HepG2 (cell line): ENCODE measurements around the gene FOSB. TPM values are rescaled to one million over a fixed set of nuclear protein-coding genes. Genes with fewer than 3 reads are reported as not detected.

ENCODE experiments used
- ATAC-seq: fragments of 200-7000 bp; cut with Tn5 transposase; 3 replicates; pipeline ENCODE4 v1.9.1; 2020; ENCODE audit warnings: mild to moderate bottlenecking, moderate library complexity
- BruUV-seq: library from RNA; stranded (reverse); fragments of 400-500 nt; replicated peaks from 2 replicates; lab custom pipeline; 2021; lab: Mats Ljungman, UMichigan
- CTCF ChIA-PET: fragments of 300-600 bp; formaldehyde crosslinking; extraction: SDS; loops from one replicate; lab custom pipeline; 2021; ENCODE audit warnings: low total read pairs, inconsistent platforms, low intra/inter-chr PET ratio; lab: Yijun Ruan, JAX
- POLR2A ChIA-PET: fragments of 350-600 bp; sonication (Branson Sonifier 250); formaldehyde crosslinking; loops from one replicate; lab custom pipeline; 2020; ENCODE audit warnings: antibody characterized with exemption, inconsistent platforms; lab: Yijun Ruan, JAX
- DNase-seq: peaks from one replicate; pipeline ENCODE4 v3.0.0-alpha.2; 2015; ENCODE audit warnings: low spot score
- FAIRE-seq: peaks from 3 replicates; lab custom pipeline; 2011; peaks lifted over from hg19 to GRCh38; lab: Jason Lieb, UNC
- H2AFZ ChIP-seq: one replicate; pipeline ENCODE4 v1.6.1; 2011; ENCODE audit warnings: low read length, inconsistent platforms
- H3K27ac ChIP-seq: fragments of 300-600 bp; 3 replicates; pipeline ENCODE4 v1.8.0; 2011; ENCODE audit warnings: mixed run types, mild to moderate bottlenecking, mixed read lengths, low read length, inconsistent platforms; ENCODE audit not compliant: insufficient read depth; ENCODE audit errors: extremely low read length
- H3K27me3 ChIP-seq, 2 experiments: fragments of 200-600 bp in 1 of 2; 2 replicates in 1 of 2; 3 replicates in 1 of 2; pipeline versions ENCODE4 v1.6.0 to v1.8.0; 2011; ENCODE audit warnings: low read length in 2 of 2, mild to moderate bottlenecking in 2 of 2, moderate library complexity in 2 of 2, inconsistent platforms in 1 of 2; ENCODE audit not compliant: insufficient read depth in 2 of 2, control insufficient read depth in 1 of 2
- H3K36me3 ChIP-seq, 2 experiments: fragments of 200-600 bp in 1 of 2; replicated peaks in 1 of 2; 2 replicates in 1 of 2; 3 replicates in 1 of 2; pipeline versions ENCODE4 v1.5.1 to v1.8.0; 2011; ENCODE audit warnings: low read length in 2 of 2, inconsistent platforms in 1 of 2; ENCODE audit not compliant: insufficient read depth in 2 of 2, control insufficient read depth in 1 of 2
- H3K4me1 ChIP-seq: 2 replicates; pipeline ENCODE4 v1.5.1; 2012; ENCODE audit warnings: low read length, inconsistent platforms; ENCODE audit not compliant: insufficient read depth
- H3K4me2 ChIP-seq: 2 replicates; pipeline ENCODE4 v1.6.0; 2011; ENCODE audit warnings: low read depth, low read length, inconsistent platforms
- H3K4me3 ChIP-seq, 3 experiments: fragments of 200-600 bp in 1 of 3; sonication (generic), shearing (Covaris generic) in 1 of 3; replicated peaks in 1 of 3; 2 replicates each; pipeline ENCODE4 v1.5.1; 2011 to 2016; ENCODE audit warnings: low read length in 3 of 3, inconsistent platforms in 2 of 3, low read depth in 2 of 3, mild to moderate bottlenecking in 2 of 3, control low read depth in 1 of 3, mixed read lengths in 1 of 3; ENCODE audit not compliant: insufficient read depth in 1 of 3
- H3K79me2 ChIP-seq: one replicate; pipeline ENCODE4 v1.6.1; 2011; ENCODE audit warnings: low read length, inconsistent platforms; ENCODE audit not compliant: insufficient read depth
- H3K9ac ChIP-seq: 2 replicates; pipeline ENCODE4 v1.6.0; 2011; ENCODE audit warnings: mild to moderate bottlenecking, low read depth, low read length, inconsistent platforms; ENCODE audit not compliant: insufficient read depth
- H3K9me3 ChIP-seq: 2 replicates; pipeline ENCODE4 v1.5.1; 2012; ENCODE audit warnings: mild to moderate bottlenecking, low read length
- H4K20me1 ChIP-seq: 2 replicates; pipeline ENCODE4 v1.6.0; 2011; ENCODE audit warnings: inconsistent platforms, mild to moderate bottlenecking, low read length, moderate library complexity; ENCODE audit not compliant: insufficient read depth
- CHD4 ChIP-seq: fragments of 200-600 bp; sonication (generic); IDR thresholded peaks from 2 replicates; pipeline ENCODE4 v1.7.0; 2017; ENCODE audit warnings: mild to moderate bottlenecking, low read length, borderline replicate concordance
- KDM6A ChIP-seq: IDR thresholded peaks from 2 replicates; pipeline ENCODE4 v1.6.1; 2016; ENCODE audit warnings: low read depth
- KLF16 ChIP-seq, 2 experiments: sonication (generic) in 1 of 2; formaldehyde crosslinking in 1 of 2; IDR thresholded peaks; 2 replicates each; pipeline versions ENCODE4 v1.6.1 to v1.8.0; 2016 to 2023; ENCODE audit warnings: missing genetic modification reagents in 2 of 2, missing compliant biosample characterization in 1 of 2
- MED1 ChIP-seq: sonication (generic); formaldehyde crosslinking; IDR thresholded peaks from 2 replicates; pipeline ENCODE4 v1.4.0; 2020; ENCODE audit warnings: missing genetic modification reagents
- RAD51 ChIP-seq: fragments of 450-650 bp; IDR thresholded peaks from 2 replicates; pipeline ENCODE4 v1.6.1; 2016; ENCODE audit warnings: borderline replicate concordance
- THAP11 ChIP-seq: IDR thresholded peaks from 2 replicates; pipeline ENCODE4 v1.6.1; 2016; ENCODE audit warnings: missing biosample characterization, missing genetic modification reagents
- ZFX ChIP-seq: sonication (generic); formaldehyde crosslinking; IDR thresholded peaks from 2 replicates; pipeline ENCODE4 v1.4.0; 2020; ENCODE audit warnings: mild to moderate bottlenecking, low read depth, missing genetic modification reagents, moderate library complexity
- ZNF343 ChIP-seq: sonication (generic); formaldehyde crosslinking; IDR thresholded peaks from 2 replicates; pipeline ENCODE4 v1.4.0; 2020; ENCODE audit warnings: mild to moderate bottlenecking, missing genetic modification reagents
- ZNF383 ChIP-seq: sonication (generic); formaldehyde crosslinking; IDR thresholded peaks from 2 replicates; pipeline ENCODE4 v1.4.0; 2020; ENCODE audit warnings: missing genetic modification reagents, mild to moderate bottlenecking, borderline replicate concordance
- ZNF484 ChIP-seq: sonication (generic); formaldehyde crosslinking; IDR thresholded peaks from 2 replicates; pipeline ENCODE4 v1.5.1; 2020; ENCODE audit warnings: mild to moderate bottlenecking, low read depth, missing genetic modification reagents, borderline replicate concordance
- ZNF570 ChIP-seq: sonication (generic); formaldehyde crosslinking; IDR thresholded peaks from 2 replicates; pipeline ENCODE4 v1.4.0; 2020; ENCODE audit warnings: mild to moderate bottlenecking, missing genetic modification reagents, borderline replicate concordance
- ZNF841 ChIP-seq: sonication (generic); formaldehyde crosslinking; IDR thresholded peaks from 2 replicates; pipeline ENCODE4 v1.8.1; 2023; ENCODE audit warnings: missing genetic modification reagents, borderline replicate concordance
- ZSCAN29 ChIP-seq: sonication (generic); formaldehyde crosslinking; conservative IDR thresholded peaks from 2 replicates; pipeline ENCODE4 v1.4.0; 2020; ENCODE audit warnings: mild to moderate bottlenecking, missing genetic modification reagents
- WGBS: methylation state at CpG from one replicate; pipeline ENCODE4 v1.1.6; 2017; ENCODE audit warnings: low lambda C conversion rate; 5-methylcytosine and 5-hydroxymethylcytosine counted together
- in situ Hi-C: cut with HindIII; loops from 2 replicates; pipeline ENCODE4 v1.10.0; 2017; ENCODE audit warnings: low pct_unique_long_range_greater_than_20kb; ENCODE audit not compliant: extremely low pct_ligation_motif_present
- intact Hi-C: fragments of 100-400 bp; cut with micrococcal nuclease; formaldehyde crosslinking; loops from one replicate; pipeline ENCODE4 v1.10.0; 2022; ENCODE audit not compliant: unreplicated experiment
- polyA plus RNA-seq, 8 experiments: library from polyadenylated mRNA; depleted of rRNA in 3 of 8; stranded (reverse) in 7 of 8; unstranded in 1 of 8; fragments of >200 nt; fragmentation: Illumina TruSeq in 4 of 8; extraction: Trizol in 4 of 8; gene quantifications; 2 replicates each; pipeline versions ENCODE4 v1.2.1 to v1.2.3, GENCODE V29; 2011 to 2016; ENCODE audit warnings: low read depth in 4 of 8, missing spikeins in 1 of 8, mixed read lengths in 1 of 8; ENCODE audit not compliant: insufficient read depth in 1 of 8
- total RNA-seq, 5 experiments: library from RNA; depleted of rRNA; stranded (reverse); fragments of >200 nt; fragmentation: Illumina TruSeq; extraction: Trizol; gene quantifications; 2 replicates each; pipeline ENCODE4 v1.2.3, GENCODE V29; 2016; ENCODE audit warnings: low read depth in 1 of 5
- TF ChIP-seq, protein P1 (sequence below): sonication (generic); formaldehyde crosslinking; IDR thresholded peaks from 2 replicates; pipeline ENCODE4 v1.8.0; 2022; ENCODE audit warnings: mild to moderate bottlenecking, missing genetic modification reagents, borderline replicate concordance
- TF ChIP-seq, protein P2 (sequence below): sonication (generic); formaldehyde crosslinking; IDR thresholded peaks from 2 replicates; pipeline ENCODE4 v1.8.1; 2023; ENCODE audit warnings: mild to moderate bottlenecking, moderate library complexity, missing genetic modification reagents
- TF ChIP-seq, protein P3 (sequence below): sonication (generic); formaldehyde crosslinking; IDR thresholded peaks from 2 replicates; pipeline ENCODE4 v1.5.0; 2020; ENCODE audit warnings: mild to moderate bottlenecking, missing genetic modification reagents
- TF ChIP-seq, protein P4 (sequence below): sonication (generic); formaldehyde crosslinking; IDR thresholded peaks from 2 replicates; pipeline ENCODE4 v1.5.0; 2020; ENCODE audit warnings: mild to moderate bottlenecking, missing genetic modification reagents
- TF ChIP-seq, protein P5 (sequence below): sonication (generic); formaldehyde crosslinking; IDR thresholded peaks from 2 replicates; pipeline ENCODE4 v1.4.0; 2020; ENCODE audit warnings: missing genetic modification reagents

The FOSB gene
- total and polyA plus RNA-seq, 2 of the 13 experiments (the other 11 are each of a cell fraction or from before 2014, with no cell fraction given): 2.8 to 6.0 TPM

DNA sequence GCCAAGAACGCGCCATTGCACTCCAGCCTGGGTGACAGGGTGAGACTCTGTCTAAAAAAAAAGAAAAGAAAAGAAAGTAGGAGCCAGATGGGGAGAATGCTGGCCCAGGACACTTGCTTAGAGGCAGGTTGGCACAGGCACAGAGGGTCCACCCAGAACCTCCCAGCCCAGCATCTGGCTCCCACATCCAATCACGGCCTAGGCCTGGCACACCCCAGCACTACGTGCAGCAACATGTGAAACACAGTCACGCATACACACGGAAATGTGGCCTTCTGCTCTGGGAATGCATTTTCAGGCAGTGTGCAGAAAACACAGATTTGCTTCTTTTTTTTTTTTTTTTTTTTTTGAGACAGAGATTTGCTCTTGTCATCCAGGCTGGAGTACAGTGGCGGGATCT, 20.9 kb upstream of the FOSB start:
- DNase-seq (no peak), ATAC-seq (no peak), FAIRE-seq (no peak)
- WGBS: 52% methylated on average over 7 of the region's 7 CpGs
- no peak overlapping the region for H3K9ac ChIP-seq
- in situ Hi-C loops: no loop called here
- CTCF ChIA-PET: interaction anchor here (3.1 kb wide), 1 partner anchor 31 kb away, joined by 9 read pairs; no protein-coding TSS in a partner anchor
- intact Hi-C loops: no loop called here
- POLR2A ChIA-PET: no interaction called here
- H3K27me3 ChIP-seq: peaks cover 0 to 8% of the 10 kb centered on the region in 2 experiments; a peak in 3 of 5 replicates
- no peak overlapping the region for H3K4me3 ChIP-seq
- H3K9me3 ChIP-seq: no peaks in the 10 kb centered on the region
- peaks cover 82% of the 10 kb centered on the region for H3K4me1 ChIP-seq
- peak overlapping the region; percentile 26; the same call in 1 of the 2 replicates for H3K4me2 ChIP-seq
- H2AFZ ChIP-seq: no peak overlapping the region
- no TSS peak for BruUV-seq
- no peaks in the 10 kb centered on the region for H3K79me2 ChIP-seq
- H4K20me1 ChIP-seq: no peaks in the 10 kb centered on the region
- no peak overlapping the region for H3K27ac ChIP-seq
- H3K36me3 ChIP-seq: no peaks in the 10 kb centered on the region
- TF ChIP-seq ZNF484 (CRISPR knock-in tag) (no peak), CHD4 (no peak), KDM6A (no peak), RAD51 (no peak), ZFX (CRISPR knock-in tag) (no peak), KLF16 (CRISPR knock-in tag; IDR thresholded peaks at IDR 0.05) (no peak), ZNF343 (CRISPR knock-in tag) (no peak), THAP11 (CRISPR knock-in tag) (no peak), ZNF570 (CRISPR knock-in tag) (no peak), ZNF841 (CRISPR knock-in tag) (no peak), ZNF383 (no peak), ZSCAN29 (CRISPR knock-in tag) (no peak), MED1 (CRISPR knock-in tag) (no peak)
- TF ChIP-seq, protein P1, sequence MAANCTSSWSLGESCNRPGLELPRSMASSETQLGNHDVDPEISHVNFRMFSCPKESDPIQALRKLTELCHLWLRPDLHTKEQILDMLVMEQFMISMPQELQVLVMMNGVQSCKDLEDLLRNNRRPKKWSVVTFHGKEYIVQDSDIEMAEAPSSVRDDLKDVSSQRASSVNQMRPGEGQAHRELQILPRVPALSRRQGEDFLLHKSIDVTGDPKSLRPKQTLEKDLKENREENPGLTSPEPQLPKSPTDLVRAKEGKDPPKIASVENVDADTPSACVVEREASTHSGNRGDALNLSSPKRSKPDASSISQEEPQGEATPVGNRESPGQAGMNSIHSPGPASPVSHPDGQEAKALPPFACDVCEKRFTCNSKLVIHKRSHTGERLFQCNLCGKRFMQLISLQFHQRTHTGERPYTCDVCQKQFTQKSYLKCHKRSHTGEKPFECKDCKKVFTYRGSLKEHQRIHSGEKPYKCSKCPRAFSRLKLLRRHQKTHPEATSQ (CRISPR knock-in tag): no peak
- TF ChIP-seq, protein P2, sequence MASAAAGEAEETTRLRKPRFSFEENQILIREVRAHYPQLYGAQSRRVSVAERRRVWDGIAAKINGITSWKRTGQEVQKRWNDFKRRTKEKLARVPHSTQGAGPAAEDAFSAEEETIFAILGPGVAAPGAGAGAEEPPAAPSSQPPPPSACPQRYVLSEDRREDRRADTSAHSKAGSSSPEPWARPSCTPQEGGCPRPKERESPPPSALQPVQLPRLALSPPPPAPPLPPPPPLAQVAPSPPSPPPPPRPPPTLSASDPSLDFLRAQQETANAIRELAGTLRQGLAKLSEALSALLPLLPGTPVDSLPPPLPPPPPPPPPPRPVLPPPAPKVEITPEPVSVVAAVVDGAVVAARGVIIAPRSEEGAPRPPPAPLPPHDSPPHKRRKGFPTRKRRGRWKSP (CRISPR knock-in tag): no peak
- TF ChIP-seq, protein P3, sequence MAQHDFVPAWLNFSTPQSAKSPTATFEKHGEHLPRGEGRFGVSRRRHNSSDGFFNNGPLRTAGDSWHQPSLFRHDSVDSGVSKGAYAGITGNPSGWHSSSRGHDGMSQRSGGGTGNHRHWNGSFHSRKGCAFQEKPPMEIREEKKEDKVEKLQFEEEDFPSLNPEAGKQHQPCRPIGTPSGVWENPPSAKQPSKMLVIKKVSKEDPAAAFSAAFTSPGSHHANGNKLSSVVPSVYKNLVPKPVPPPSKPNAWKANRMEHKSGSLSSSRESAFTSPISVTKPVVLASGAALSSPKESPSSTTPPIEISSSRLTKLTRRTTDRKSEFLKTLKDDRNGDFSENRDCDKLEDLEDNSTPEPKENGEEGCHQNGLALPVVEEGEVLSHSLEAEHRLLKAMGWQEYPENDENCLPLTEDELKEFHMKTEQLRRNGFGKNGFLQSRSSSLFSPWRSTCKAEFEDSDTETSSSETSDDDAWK: no peak
- TF ChIP-seq, protein P4, sequence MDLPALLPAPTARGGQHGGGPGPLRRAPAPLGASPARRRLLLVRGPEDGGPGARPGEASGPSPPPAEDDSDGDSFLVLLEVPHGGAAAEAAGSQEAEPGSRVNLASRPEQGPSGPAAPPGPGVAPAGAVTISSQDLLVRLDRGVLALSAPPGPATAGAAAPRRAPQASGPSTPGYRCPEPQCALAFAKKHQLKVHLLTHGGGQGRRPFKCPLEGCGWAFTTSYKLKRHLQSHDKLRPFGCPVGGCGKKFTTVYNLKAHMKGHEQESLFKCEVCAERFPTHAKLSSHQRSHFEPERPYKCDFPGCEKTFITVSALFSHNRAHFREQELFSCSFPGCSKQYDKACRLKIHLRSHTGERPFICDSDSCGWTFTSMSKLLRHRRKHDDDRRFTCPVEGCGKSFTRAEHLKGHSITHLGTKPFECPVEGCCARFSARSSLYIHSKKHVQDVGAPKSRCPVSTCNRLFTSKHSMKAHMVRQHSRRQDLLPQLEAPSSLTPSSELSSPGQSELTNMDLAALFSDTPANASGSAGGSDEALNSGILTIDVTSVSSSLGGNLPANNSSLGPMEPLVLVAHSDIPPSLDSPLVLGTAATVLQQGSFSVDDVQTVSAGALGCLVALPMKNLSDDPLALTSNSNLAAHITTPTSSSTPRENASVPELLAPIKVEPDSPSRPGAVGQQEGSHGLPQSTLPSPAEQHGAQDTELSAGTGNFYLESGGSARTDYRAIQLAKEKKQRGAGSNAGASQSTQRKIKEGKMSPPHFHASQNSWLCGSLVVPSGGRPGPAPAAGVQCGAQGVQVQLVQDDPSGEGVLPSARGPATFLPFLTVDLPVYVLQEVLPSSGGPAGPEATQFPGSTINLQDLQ (CRISPR knock-in tag): no peak
- TF ChIP-seq, protein P5, sequence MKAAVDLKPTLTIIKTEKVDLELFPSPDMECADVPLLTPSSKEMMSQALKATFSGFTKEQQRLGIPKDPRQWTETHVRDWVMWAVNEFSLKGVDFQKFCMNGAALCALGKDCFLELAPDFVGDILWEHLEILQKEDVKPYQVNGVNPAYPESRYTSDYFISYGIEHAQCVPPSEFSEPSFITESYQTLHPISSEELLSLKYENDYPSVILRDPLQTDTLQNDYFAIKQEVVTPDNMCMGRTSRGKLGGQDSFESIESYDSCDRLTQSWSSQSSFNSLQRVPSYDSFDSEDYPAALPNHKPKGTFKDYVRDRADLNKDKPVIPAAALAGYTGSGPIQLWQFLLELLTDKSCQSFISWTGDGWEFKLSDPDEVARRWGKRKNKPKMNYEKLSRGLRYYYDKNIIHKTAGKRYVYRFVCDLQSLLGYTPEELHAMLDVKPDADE: no peak
